ENCODE measurements around the gene OR2A5. TPM values are rescaled to one million over a fixed set of nuclear protein-coding genes. Genes with fewer than 3 reads are reported as not detected.

Gene OR2A5
- total and polyA plus RNA-seq, 2 of the 4 experiments (the other 2 are of a cell fraction) = not detected

DNA sequence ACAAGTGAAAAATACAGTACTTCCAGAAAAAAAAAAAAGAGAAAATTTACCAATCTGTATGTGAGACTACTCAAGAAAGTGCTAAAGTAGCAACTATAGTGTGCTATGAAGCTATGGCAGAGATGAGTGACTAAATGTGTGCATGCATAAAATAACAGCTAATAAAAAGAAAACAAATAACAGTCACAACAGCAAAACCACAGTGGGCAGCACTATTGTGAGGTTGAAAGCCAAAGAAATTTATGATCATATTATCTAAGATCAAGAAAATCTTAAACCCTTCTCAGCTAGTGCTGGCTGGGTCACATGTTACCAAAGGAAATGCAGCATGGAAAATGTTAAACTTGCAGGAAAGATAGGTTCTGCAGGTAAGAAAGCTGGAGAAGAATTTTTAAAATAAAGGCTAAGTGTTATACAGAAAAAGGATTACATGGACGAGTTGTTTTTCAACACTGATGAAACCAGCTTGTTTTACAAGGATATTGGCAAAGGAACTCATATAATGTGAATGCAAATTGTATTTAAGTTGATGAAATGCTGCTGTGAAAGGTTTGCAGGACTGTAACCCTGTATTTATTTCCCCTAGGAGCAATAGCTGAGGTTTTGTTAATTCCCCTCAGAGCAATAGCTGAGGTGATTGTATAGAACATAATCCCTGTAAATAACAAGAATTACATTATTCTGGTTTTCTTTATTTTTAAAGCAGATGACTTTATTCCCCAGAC, 15.6 kb upstream of the OR2A5 start:
- H3K79me1 ChIP-seq (ENCODE audit: low read depth in 1 of 2, low read length in 2 of 2) = no peaks in the 10 kb centered on the region
- no peak overlapping the region for H4K5ac ChIP-seq (ENCODE audit: low read depth, low read length)
- no peak overlapping the region for H3K23ac ChIP-seq (ENCODE audit: low read depth, low read length)
- in situ Hi-C loops (cut with MboI; ENCODE audit: low sequenced_read_pairs) = no loop called here
- no peak overlapping the region for H2BK20ac ChIP-seq (ENCODE audit: low read depth, low read length)
- WGBS, 2 experiments (ENCODE audit: extremely low coverage in 2 of 2, insufficient read length in 1 of 2) = no CpG with 5 or more reads among the region's 1 CpG
- H3K4ac ChIP-seq (ENCODE audit: low read depth, low read length) = no peak overlapping the region
- intact Hi-C loops (cut with micrococcal nuclease) = no loop called here
- DNase-seq = no peak
- no peak overlapping the region for H2AK5ac ChIP-seq (ENCODE audit: low read depth, low read length)
- no peak overlapping the region for H3K14ac ChIP-seq (replicated peaks; ENCODE audit: low read depth, low read length)
- no peak overlapping the region for H2BK15ac ChIP-seq (ENCODE audit: low read depth, low read length)
- H3K9ac ChIP-seq (ENCODE audit: low read depth, low read length) = no peak overlapping the region
- no TSS peak for BruUV-seq (replicated peaks)
- ATAC-seq (ENCODE audit: low read depth) = no peak
- no peaks in the 10 kb centered on the region for H4K20me1 ChIP-seq (ENCODE audit: insufficient read depth, low read length)
- no peaks in the 10 kb centered on the region for H3K9me1 ChIP-seq (ENCODE audit: insufficient read depth, low read length)
- no peak overlapping the region for H2AFZ ChIP-seq (replicated peaks; ENCODE audit: low read length, poor library complexity)
- no peak overlapping the region for H3K56ac ChIP-seq (ENCODE audit: extremely low read depth, insufficient read depth, low read length)
- H3K9me3 ChIP-seq (ENCODE audit: control insufficient read depth, insufficient read depth, low read length) = no peaks in the 10 kb centered on the region
- H4K91ac ChIP-seq (ENCODE audit: insufficient read depth, low read depth, low read length) = no peak overlapping the region
- H3K36me3 ChIP-seq (ENCODE audit: control insufficient read depth, insufficient read depth, low read length) = no peaks in the 10 kb centered on the region
- no peak overlapping the region for H2AK9ac ChIP-seq (replicated peaks; ENCODE audit: low read depth, low read length, poor library complexity)
- H3K18ac ChIP-seq (ENCODE audit: low read depth, low read length) = no peak overlapping the region
- H4K8ac ChIP-seq (ENCODE audit: low read depth in 2 of 2, low read length in 2 of 2) = no peak overlapping the region
- CTCF ChIA-PET = no interaction called here
- no peak overlapping the region for H3K27ac ChIP-seq (ENCODE audit: insufficient read depth, low read length)
- H2BK5ac ChIP-seq (ENCODE audit: low read depth, low read length, poor library complexity, severe bottlenecking) = no peak overlapping the region
- dilution Hi-C loops (cut with HindIII; ENCODE audit: low sequenced_read_pairs, unreplicated experiment) = no loop called here
- POLR2A ChIA-PET (ENCODE audit: unreplicated experiment) = no interaction called here
- no peak overlapping the region for H2BK120ac ChIP-seq (ENCODE audit: low read depth, low read length)
- no peak overlapping the region for H3K4me2 ChIP-seq (ENCODE audit: low read depth, low read length)
- H3K27me3 ChIP-seq (ENCODE audit: control insufficient read depth, insufficient read depth, low read length) = no peaks in the 10 kb centered on the region
- H3K4me1 ChIP-seq (ENCODE audit: control insufficient read depth, insufficient read depth, low read length) = no peaks in the 10 kb centered on the region
- TF ChIP-seq NFE2L2 (IDR thresholded peaks at IDR 0.05; ENCODE audit: low read depth, low read length) = no peak
- no peak for TF ChIP-seq RFX5 (IDR thresholded peaks at IDR 0.05; ENCODE audit: low read depth, low read length)
- TF ChIP-seq, protein P1, sequence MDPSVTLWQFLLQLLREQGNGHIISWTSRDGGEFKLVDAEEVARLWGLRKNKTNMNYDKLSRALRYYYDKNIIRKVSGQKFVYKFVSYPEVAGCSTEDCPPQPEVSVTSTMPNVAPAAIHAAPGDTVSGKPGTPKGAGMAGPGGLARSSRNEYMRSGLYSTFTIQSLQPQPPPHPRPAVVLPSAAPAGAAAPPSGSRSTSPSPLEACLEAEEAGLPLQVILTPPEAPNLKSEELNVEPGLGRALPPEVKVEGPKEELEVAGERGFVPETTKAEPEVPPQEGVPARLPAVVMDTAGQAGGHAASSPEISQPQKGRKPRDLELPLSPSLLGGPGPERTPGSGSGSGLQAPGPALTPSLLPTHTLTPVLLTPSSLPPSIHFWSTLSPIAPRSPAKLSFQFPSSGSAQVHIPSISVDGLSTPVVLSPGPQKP (IDR thresholded peaks at IDR 0.05; ENCODE audit: borderline replicate concordance, low read depth, low read length) = no peak
- no peak for TF ChIP-seq CEBPB (IDR thresholded peaks at IDR 0.05; ENCODE audit: low read depth, low read length)
- TF ChIP-seq SMC3 (IDR thresholded peaks at IDR 0.05; ENCODE audit: low read depth, low read length) = no peak
- no peak for TF ChIP-seq RAD21 (IDR thresholded peaks at IDR 0.05; ENCODE audit: low read length)
- no peak for TF ChIP-seq RCOR1 (IDR thresholded peaks at IDR 0.05; ENCODE audit: insufficient replicate concordance, low read length)
- H3K4me3 ChIP-seq (ENCODE audit: insufficient read depth, low read depth, low read length) = no peak overlapping the region

Measured in IMR-90 (cell line).